Panc1 (cell line): ENCODE data around the gene LHFPL2. TPM values are rescaled to one million over a fixed set of nuclear protein-coding genes. Genes with fewer than 3 reads are reported as not detected.
A peak's percentile ranks its signal among the peaks of the same experiment; 100 is the strongest.

ENCODE experiments used
- ATAC-seq: fragments of 200-7000 bp; cut with Tn5 transposase; 2 replicates; pipeline ENCODE4 v1.9.1; 2020; ENCODE audit warnings: mild to moderate bottlenecking, moderate library complexity
- BruUV-seq: library from RNA; stranded (reverse); fragments of 400-500 nt; replicated peaks from 2 replicates; lab custom pipeline; 2021; lab: Mats Ljungman, UMichigan
- CTCF ChIA-PET: fragments of 300-600 bp; sonication (Branson Sonifier 250); formaldehyde crosslinking; loops from one replicate; lab custom pipeline; 2022; ENCODE audit warnings: antibody characterized with exemption; lab: Charles Lee
- POLR2A ChIA-PET: fragments of 300-600 bp; sonication (Branson Sonifier 250); formaldehyde crosslinking; loops from one replicate; lab custom pipeline; 2022; ENCODE audit warnings: antibody characterized with exemption; lab: Charles Lee
- DNase-seq: peaks from one replicate; pipeline ENCODE4 v3.0.0-alpha.2; 2010; ENCODE audit warnings: low read depth, low spot score
- H3K27ac ChIP-seq: 2 replicates; pipeline ENCODE4 v1.5.1; 2011; ENCODE audit warnings: mild to moderate bottlenecking, low read length, inconsistent platforms
- H3K27me3 ChIP-seq: fragments of 200-500 bp; sonication (Bioruptor generic); 2 replicates; pipeline ENCODE4 v1.6.0; 2014; ENCODE audit warnings: low read length, inconsistent platforms; ENCODE audit not compliant: control insufficient read depth, insufficient read depth
- H3K36me3 ChIP-seq: fragments of 200-500 bp; sonication (Bioruptor generic); 2 replicates; pipeline ENCODE4 v1.5.1; 2014; ENCODE audit warnings: inconsistent platforms, mild to moderate bottlenecking, low read length, moderate library complexity; ENCODE audit not compliant: control insufficient read depth, insufficient read depth
- H3K4me1 ChIP-seq: 2 replicates; pipeline ENCODE4 v1.5.1; 2011; ENCODE audit warnings: inconsistent platforms, mild to moderate bottlenecking, low read length, moderate library complexity; ENCODE audit not compliant: control insufficient read depth, insufficient read depth
- H3K4me3 ChIP-seq, 2 experiments: 2 replicates each; pipeline ENCODE4 v1.5.1; 2011 to 2012; ENCODE audit warnings: low read depth in 2 of 2, low read length in 2 of 2, mild to moderate bottlenecking in 2 of 2, inconsistent platforms in 1 of 2, moderate library complexity in 1 of 2
- H3K9me3 ChIP-seq: fragments of 200-500 bp; sonication (Bioruptor generic); 2 replicates; pipeline ENCODE4 v1.5.1; 2014; ENCODE audit warnings: low read depth, mild to moderate bottlenecking, inconsistent platforms, low read length, moderate library complexity; ENCODE audit not compliant: control insufficient read depth, insufficient read depth
- POLR2AphosphoS5 ChIP-seq: IDR thresholded peaks from 2 replicates; pipeline ENCODE4 v1.6.1; 2012; ENCODE audit warnings: mild to moderate bottlenecking, low read depth, low read length, moderate library complexity
- SIN3A ChIP-seq: IDR thresholded peaks from 2 replicates; pipeline ENCODE4 v1.6.1; 2012; ENCODE audit warnings: low read depth, mild to moderate bottlenecking, low read length, moderate library complexity, borderline replicate concordance; ENCODE audit not compliant: insufficient read depth
- TCF7L2 ChIP-seq: IDR thresholded peaks from 2 replicates; pipeline ENCODE4 v1.6.1; 2011; ENCODE audit warnings: mild to moderate bottlenecking, low read depth, low read length, inconsistent platforms
- in situ Hi-C: cut with HindIII; loops from 2 replicates; pipeline ENCODE4 v1.10.0; 2016; ENCODE audit warnings: low sequenced_read_pairs, low pct_unique_long_range_greater_than_20kb
- intact Hi-C: fragments of 100-400 bp; cut with micrococcal nuclease; formaldehyde crosslinking; loops from one replicate; pipeline ENCODE4 v1.10.0; 2022; ENCODE audit not compliant: unreplicated experiment
- total RNA-seq: library from RNA; stranded (reverse); gene quantifications from one replicate; pipeline ENCODE4 v1.2.1, GENCODE V29; 2021; ENCODE audit not compliant: unreplicated experiment
- TF ChIP-seq, protein P1 (sequence below): fragments of 450-650 bp; IDR thresholded peaks from 2 replicates; pipeline ENCODE4 v1.5.1; 2017; ENCODE audit warnings: mild to moderate bottlenecking
- TF ChIP-seq, protein P2 (sequence below), 2 experiments: IDR thresholded peaks; 2 replicates each; pipeline ENCODE4 v1.6.1; 2011 to 2012; ENCODE audit warnings: low read depth in 2 of 2, control low read depth in 1 of 2, low read length in 1 of 2, mild to moderate bottlenecking in 1 of 2, moderate library complexity in 1 of 2; ENCODE audit not compliant: insufficient read depth in 1 of 2

LHFPL2 gene
- total RNA-seq, 1 experiment from 2014 or later = 25.8 TPM

DNA sequence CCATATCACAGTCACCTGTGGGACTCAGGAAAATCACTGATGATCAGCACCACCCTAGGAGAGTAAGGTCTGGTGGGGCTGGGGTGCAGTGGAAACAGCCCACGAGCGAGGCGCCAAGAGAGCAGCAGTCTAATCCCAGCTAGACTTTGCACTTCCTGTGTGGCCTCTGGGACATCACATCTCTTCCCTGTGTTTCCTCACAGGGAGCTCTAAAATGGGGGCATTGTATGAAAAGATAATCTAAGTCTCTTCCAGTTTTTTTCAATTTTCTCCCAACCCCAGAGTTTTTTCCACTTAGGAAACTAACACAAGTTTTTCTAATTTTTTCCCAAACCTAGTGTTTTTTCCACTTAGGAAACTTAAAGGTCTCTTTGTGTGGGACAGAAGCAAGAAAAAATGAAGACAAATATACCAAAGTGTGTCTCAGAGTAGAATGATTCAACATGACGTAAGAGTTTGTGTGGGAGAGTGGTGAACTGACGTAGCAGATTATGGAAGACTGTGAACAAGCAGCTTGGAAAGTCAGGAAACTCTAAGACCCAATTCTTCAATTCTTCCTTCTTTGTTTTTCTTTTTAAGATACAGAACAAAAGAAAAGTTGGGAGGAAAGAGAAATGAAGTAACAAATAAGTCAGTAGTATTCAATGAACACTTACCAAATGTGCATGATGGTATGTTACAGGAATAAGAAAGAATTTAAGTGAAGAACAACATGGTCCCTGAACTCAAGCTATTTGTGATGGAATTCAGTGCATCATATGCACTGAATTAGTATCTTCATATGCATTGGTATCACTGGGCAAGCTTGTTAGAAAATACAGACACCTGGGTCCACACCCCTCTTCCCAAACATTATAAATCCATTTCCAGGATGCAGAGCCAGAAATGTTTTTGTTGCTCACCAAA lies 51.3 kb downstream of the LHFPL2 start:
- ChIA-PET CTCF (no interaction called here), POLR2A (interaction anchor here (0.7 kb wide), 1 partner anchor 640 kb away, joined by 4 read pairs; no protein-coding TSS in a partner anchor)
- intact Hi-C loops = no loop called here
- ATAC-seq (no peak), DNase-seq (no peak)
- H3K27me3 ChIP-seq = no peaks in the 10 kb centered on the region
- no TSS peak for BruUV-seq
- H3K36me3 ChIP-seq = no peaks in the 10 kb centered on the region
- H3K4me1 ChIP-seq = peaks cover 43% of the 10 kb centered on the region
- no peak overlapping the region; the same call in 1 of the 2 replicates for H3K27ac ChIP-seq
- TF ChIP-seq, protein P1, sequence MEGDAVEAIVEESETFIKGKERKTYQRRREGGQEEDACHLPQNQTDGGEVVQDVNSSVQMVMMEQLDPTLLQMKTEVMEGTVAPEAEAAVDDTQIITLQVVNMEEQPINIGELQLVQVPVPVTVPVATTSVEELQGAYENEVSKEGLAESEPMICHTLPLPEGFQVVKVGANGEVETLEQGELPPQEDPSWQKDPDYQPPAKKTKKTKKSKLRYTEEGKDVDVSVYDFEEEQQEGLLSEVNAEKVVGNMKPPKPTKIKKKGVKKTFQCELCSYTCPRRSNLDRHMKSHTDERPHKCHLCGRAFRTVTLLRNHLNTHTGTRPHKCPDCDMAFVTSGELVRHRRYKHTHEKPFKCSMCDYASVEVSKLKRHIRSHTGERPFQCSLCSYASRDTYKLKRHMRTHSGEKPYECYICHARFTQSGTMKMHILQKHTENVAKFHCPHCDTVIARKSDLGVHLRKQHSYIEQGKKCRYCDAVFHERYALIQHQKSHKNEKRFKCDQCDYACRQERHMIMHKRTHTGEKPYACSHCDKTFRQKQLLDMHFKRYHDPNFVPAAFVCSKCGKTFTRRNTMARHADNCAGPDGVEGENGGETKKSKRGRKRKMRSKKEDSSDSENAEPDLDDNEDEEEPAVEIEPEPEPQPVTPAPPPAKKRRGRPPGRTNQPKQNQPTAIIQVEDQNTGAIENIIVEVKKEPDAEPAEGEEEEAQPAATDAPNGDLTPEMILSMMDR = no peak
- no peak for TF ChIP-seq POLR2AphosphoS5
- no peak for TF ChIP-seq TCF7L2
- TF ChIP-seq, protein P2, sequence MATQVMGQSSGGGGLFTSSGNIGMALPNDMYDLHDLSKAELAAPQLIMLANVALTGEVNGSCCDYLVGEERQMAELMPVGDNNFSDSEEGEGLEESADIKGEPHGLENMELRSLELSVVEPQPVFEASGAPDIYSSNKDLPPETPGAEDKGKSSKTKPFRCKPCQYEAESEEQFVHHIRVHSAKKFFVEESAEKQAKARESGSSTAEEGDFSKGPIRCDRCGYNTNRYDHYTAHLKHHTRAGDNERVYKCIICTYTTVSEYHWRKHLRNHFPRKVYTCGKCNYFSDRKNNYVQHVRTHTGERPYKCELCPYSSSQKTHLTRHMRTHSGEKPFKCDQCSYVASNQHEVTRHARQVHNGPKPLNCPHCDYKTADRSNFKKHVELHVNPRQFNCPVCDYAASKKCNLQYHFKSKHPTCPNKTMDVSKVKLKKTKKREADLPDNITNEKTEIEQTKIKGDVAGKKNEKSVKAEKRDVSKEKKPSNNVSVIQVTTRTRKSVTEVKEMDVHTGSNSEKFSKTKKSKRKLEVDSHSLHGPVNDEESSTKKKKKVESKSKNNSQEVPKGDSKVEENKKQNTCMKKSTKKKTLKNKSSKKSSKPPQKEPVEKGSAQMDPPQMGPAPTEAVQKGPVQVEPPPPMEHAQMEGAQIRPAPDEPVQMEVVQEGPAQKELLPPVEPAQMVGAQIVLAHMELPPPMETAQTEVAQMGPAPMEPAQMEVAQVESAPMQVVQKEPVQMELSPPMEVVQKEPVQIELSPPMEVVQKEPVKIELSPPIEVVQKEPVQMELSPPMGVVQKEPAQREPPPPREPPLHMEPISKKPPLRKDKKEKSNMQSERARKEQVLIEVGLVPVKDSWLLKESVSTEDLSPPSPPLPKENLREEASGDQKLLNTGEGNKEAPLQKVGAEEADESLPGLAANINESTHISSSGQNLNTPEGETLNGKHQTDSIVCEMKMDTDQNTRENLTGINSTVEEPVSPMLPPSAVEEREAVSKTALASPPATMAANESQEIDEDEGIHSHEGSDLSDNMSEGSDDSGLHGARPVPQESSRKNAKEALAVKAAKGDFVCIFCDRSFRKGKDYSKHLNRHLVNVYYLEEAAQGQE (IDR thresholded peaks at IDR 0.05; ENCODE audit: insufficient read depth in 1 of 2, low read depth in 2 of 2, low read length in 1 of 2) = no peak
- no peak for TF ChIP-seq SIN3A
- no peak overlapping the region for H3K4me3 ChIP-seq
- no peaks in the 10 kb centered on the region for H3K9me3 ChIP-seq
- in situ Hi-C loops = no loop called here

DNA sequence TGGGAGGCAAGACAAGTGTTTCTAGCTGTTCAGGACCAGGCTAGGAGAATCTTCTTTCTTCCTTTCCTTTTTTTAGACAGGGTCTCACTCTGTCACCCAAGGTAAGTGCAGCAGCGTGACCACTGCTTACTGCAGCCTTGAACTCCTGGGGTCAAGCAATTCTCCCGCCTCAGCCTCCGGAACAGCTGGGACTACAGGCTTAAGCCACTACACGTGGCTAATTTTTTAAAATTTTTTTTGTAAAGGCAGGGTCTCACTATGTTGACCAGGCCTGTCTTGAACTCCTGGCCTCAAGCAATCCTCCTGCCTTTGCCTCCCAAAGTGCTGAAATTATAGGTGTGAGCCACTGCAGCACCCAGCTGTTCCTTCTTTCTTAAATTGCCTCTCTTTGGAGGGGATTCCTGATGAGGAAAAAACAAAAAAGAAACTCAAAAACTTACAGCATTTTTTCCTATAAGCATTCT lies 53.1 kb downstream of the LHFPL2 start:
- H3K36me3 ChIP-seq = no peaks in the 10 kb centered on the region
- no peaks in the 10 kb centered on the region for H3K9me3 ChIP-seq
- POLR2A ChIA-PET = no interaction called here
- BruUV-seq = no TSS peak
- H3K4me1 ChIP-seq = peaks cover 54% of the 10 kb centered on the region
- H3K4me3 ChIP-seq = no peak overlapping the region
- TF ChIP-seq, protein P2 (IDR thresholded peaks at IDR 0.05; ENCODE audit: insufficient read depth in 1 of 2, low read depth in 2 of 2, low read length in 1 of 2) = no peak
- TF ChIP-seq, protein P1 = no peak
- no peak for TF ChIP-seq TCF7L2
- TF ChIP-seq SIN3A = no peak
- no peak for TF ChIP-seq POLR2AphosphoS5
- no peaks in the 10 kb centered on the region for H3K27me3 ChIP-seq
- intact Hi-C loops (no loop called here), in situ Hi-C loops (no loop called here)
- DNase-seq (no peak), ATAC-seq (peak; percentile 47)
- CTCF ChIA-PET = no interaction called here
- H3K27ac ChIP-seq = peak overlapping the region; percentile 55
